ENCODE measurements around the gene HARS2.

The HARS2 gene

DNA sequence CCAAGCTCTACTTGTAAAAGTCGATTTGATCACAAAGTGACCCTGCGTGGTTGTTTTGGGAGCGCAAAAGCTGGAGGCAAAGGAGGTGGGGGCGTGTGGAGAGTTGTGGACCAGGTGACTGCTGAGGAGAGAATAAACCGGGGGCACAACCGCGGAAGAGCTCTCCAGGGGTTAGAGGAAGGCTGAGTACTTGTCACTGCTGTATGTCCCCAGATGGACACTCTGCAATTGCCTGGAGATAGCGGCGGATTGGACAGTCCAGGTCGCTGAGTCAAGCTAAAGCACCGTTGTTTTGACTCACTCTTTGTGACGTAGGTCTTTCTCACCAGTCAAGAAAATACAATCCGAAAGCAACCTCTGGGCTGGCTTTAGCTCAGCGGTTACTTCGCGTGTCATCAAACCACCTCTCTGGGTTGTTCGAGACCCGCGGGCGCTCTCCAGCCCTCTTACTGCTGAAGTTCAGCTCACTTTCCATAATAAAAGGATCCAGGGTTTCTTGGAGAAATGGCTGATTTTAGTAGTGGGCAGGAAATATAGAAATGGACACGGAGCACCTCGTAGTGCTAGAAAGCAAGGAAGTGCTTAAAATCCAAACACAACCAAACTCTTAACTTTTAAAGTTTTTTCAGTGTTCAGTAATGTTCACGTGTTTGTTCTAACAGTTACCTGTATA lies 34.7 kb downstream of the HARS2 start:
- peak overlapping the region; percentile 66 for H3K4me3 ChIP-seq (ENCODE audit: low read length)
- TF ChIP-seq, protein P1, sequence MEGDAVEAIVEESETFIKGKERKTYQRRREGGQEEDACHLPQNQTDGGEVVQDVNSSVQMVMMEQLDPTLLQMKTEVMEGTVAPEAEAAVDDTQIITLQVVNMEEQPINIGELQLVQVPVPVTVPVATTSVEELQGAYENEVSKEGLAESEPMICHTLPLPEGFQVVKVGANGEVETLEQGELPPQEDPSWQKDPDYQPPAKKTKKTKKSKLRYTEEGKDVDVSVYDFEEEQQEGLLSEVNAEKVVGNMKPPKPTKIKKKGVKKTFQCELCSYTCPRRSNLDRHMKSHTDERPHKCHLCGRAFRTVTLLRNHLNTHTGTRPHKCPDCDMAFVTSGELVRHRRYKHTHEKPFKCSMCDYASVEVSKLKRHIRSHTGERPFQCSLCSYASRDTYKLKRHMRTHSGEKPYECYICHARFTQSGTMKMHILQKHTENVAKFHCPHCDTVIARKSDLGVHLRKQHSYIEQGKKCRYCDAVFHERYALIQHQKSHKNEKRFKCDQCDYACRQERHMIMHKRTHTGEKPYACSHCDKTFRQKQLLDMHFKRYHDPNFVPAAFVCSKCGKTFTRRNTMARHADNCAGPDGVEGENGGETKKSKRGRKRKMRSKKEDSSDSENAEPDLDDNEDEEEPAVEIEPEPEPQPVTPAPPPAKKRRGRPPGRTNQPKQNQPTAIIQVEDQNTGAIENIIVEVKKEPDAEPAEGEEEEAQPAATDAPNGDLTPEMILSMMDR (conservative IDR thresholded peaks at IDR 0.05; ENCODE audit: low read depth, low read length) = no peak
- peak; percentile 55 for DNase-seq (ENCODE audit: low read depth)

DNA sequence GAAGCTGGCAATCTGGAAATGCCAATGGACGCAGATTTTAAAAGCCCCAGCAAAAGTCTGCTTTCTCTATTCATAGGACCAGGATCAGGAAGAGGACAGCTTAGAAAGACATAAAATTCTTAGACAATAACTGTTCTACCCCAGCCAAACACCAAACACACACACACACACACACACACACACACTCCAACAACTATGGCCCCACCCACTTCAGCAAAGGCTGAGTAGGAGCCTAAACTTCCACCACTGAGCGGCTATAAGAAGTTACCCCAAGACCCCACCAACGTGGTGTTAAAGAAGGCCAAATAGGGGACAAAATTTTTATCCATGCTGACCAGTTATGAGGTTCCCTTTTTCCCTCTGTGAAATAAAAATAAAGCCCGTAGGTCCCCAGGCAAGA lies 41.8 kb downstream of the HARS2 start:
- no peak overlapping the region for H3K4me3 ChIP-seq (ENCODE audit: low read length)
- TF ChIP-seq, protein P1 (conservative IDR thresholded peaks at IDR 0.05; ENCODE audit: low read depth, low read length) = no peak
- DNase-seq (ENCODE audit: low read depth) = no peak

DNA sequence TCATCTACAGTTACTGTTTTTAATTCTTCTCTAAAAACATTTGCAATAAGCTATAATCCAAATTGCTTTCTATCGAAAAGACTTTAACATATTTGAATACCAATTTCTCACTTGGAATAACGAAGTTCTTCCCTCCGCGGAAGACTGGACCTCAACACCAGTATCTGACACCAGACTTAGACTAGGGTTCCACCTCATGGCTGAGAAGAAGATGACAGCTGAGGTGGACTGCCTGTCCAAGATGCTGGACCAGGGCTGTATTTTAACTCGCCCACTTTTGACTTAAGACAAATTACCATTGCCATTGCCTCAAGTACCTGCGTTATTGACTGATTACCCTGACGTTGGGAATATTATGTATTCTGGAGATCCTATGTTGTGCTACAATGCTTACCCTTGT lies 43.1 kb downstream of the HARS2 start:
- TF ChIP-seq, protein P1 (conservative IDR thresholded peaks at IDR 0.05; ENCODE audit: low read depth, low read length) = no peak
- no peak for DNase-seq (ENCODE audit: low read depth)
- no peak overlapping the region for H3K4me3 ChIP-seq (ENCODE audit: low read length)

DNA sequence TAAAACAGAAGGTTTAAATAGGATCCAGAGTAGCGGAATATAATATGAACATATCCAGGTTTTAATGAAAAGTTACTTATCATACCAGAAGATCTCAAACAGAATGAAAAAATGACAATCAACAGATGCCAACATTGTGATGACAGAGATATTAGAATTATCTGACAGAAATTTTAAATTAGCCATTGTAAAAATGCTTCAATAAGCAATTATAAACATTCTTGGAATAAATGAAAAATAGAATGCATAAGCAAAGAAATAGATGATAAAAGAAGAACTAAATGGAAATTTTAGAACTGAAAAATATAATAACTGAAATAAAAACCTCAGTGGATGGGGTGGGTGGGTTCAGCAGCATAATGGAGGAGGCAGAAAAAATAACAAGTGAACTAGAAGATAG lies 46.2 kb downstream of the HARS2 start:
- DNase-seq (ENCODE audit: low read depth) = no peak
- H3K4me3 ChIP-seq (ENCODE audit: low read length) = no peak overlapping the region
- TF ChIP-seq, protein P1 (conservative IDR thresholded peaks at IDR 0.05; ENCODE audit: low read depth, low read length) = no peak

DNA sequence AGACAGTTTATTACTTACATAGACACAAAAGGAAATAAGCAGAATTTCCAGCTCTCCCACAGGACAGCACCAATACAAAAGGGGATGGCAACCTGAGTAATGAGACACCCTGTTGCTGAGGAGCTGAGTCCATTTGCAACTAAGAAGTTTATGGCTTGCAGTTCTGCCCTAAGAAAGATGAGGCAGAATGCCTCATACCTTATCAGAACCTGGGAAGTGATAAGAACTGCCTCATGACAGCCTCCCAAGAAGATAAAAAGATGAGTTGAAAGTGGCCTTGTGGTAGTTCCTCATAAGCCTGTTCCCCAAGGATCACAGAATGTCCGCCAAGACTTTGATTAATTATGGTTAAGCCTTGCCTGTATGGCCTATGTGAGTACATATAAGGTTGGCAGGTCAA lies 50.7 kb downstream of the HARS2 start:
- no peak overlapping the region for H3K4me3 ChIP-seq (ENCODE audit: low read length)
- TF ChIP-seq, protein P1 (conservative IDR thresholded peaks at IDR 0.05; ENCODE audit: low read depth, low read length) = no peak
- no peak for DNase-seq (ENCODE audit: low read depth)
